ENCODE measurements around the gene EIF2D.
A peak's percentile ranks its signal among the peaks of the same experiment; 100 is the strongest.

The EIF2D gene

GRCh38 chr1:206612129-206612876 lies at the start of gene EIF2D:
Gene EIF2D, minus strand, starts transcription at chr1:206612465. Its CDS starts 123 bp downstream, at chr1:206612342.
- Mint-ChIP-seq H3K27me3 (no peaks in the 10 kb centered on the region), H3K4me1 (ENCODE audit: low read depth) (peaks cover 30% of the 10 kb centered on the region), H3K27ac (peak within 1 kb of the TSS; percentile 93), H3K36me3 (peaks cover 12% of the 10 kb centered on the region), H3K9me3 (ENCODE audit: low read depth) (no peaks in the 10 kb centered on the region), H3K4me3 (peak within 1 kb of the TSS; percentile 98)

- H3K4me3 Mint-ChIP-seq: no peak overlapping the region
- peaks cover 3% of the 10 kb centered on the region for H3K36me3 Mint-ChIP-seq
- no peak overlapping the region for H3K27ac Mint-ChIP-seq
- no peaks in the 10 kb centered on the region for H3K9me3 Mint-ChIP-seq (ENCODE audit: low read depth)
- peaks cover 21% of the 10 kb centered on the region for H3K4me1 Mint-ChIP-seq (ENCODE audit: low read depth)
- peaks cover 17% of the 10 kb centered on the region for H3K27me3 Mint-ChIP-seq
These were observed 49.0 kb upstream of the EIF2D start for GRCh38 chr1:206661161-206661820.

GRCh38 chr1:206660136-206660535 lies 47.9 kb upstream of the EIF2D start:
- H3K36me3 Mint-ChIP-seq: peaks cover 3% of the 10 kb centered on the region
- H3K27me3 Mint-ChIP-seq: peaks cover 17% of the 10 kb centered on the region
- H3K27ac Mint-ChIP-seq: no peak overlapping the region
- H3K4me1 Mint-ChIP-seq (ENCODE audit: low read depth): peaks cover 21% of the 10 kb centered on the region
- H3K9me3 Mint-ChIP-seq (ENCODE audit: low read depth): no peaks in the 10 kb centered on the region
- no peak overlapping the region for H3K4me3 Mint-ChIP-seq

GRCh38 chr1:206658981-206659273 lies 46.7 kb upstream of the EIF2D start:
- H3K9me3 Mint-ChIP-seq (ENCODE audit: low read depth): no peaks in the 10 kb centered on the region
- peaks cover 19% of the 10 kb centered on the region for H3K4me1 Mint-ChIP-seq (ENCODE audit: low read depth)
- no peak overlapping the region for H3K27ac Mint-ChIP-seq
- no peak overlapping the region for H3K4me3 Mint-ChIP-seq
- peaks cover 3% of the 10 kb centered on the region for H3K36me3 Mint-ChIP-seq
- peaks cover 17% of the 10 kb centered on the region for H3K27me3 Mint-ChIP-seq

- H3K27ac Mint-ChIP-seq: no peak overlapping the region
- peaks cover 19% of the 10 kb centered on the region for H3K4me1 Mint-ChIP-seq (ENCODE audit: low read depth)
- H3K9me3 Mint-ChIP-seq (ENCODE audit: low read depth): no peaks in the 10 kb centered on the region
- H3K27me3 Mint-ChIP-seq: peaks cover 16% of the 10 kb centered on the region
- peaks cover 3% of the 10 kb centered on the region for H3K36me3 Mint-ChIP-seq
- peak overlapping the region; percentile 10 for H3K4me3 Mint-ChIP-seq
These were observed 46.2 kb upstream of the EIF2D start for GRCh38 chr1:206658264-206658980.

GRCh38 chr1:206657751-206658150 lies 45.5 kb upstream of the EIF2D start:
- no peaks in the 10 kb centered on the region for H3K9me3 Mint-ChIP-seq (ENCODE audit: low read depth)
- peak overlapping the region; percentile 10 for H3K4me3 Mint-ChIP-seq
- H3K4me1 Mint-ChIP-seq (ENCODE audit: low read depth): peaks cover 17% of the 10 kb centered on the region
- H3K27ac Mint-ChIP-seq: no peak overlapping the region
- peaks cover 13% of the 10 kb centered on the region for H3K27me3 Mint-ChIP-seq
- H3K36me3 Mint-ChIP-seq: peaks cover 3% of the 10 kb centered on the region

GRCh38 chr1:206656936-206657335 lies 44.7 kb upstream of the EIF2D start:
- no peak overlapping the region for H3K27ac Mint-ChIP-seq
- H3K9me3 Mint-ChIP-seq (ENCODE audit: low read depth): no peaks in the 10 kb centered on the region
- no peak overlapping the region for H3K4me3 Mint-ChIP-seq
- peaks cover 3% of the 10 kb centered on the region for H3K36me3 Mint-ChIP-seq
- H3K27me3 Mint-ChIP-seq: peaks cover 12% of the 10 kb centered on the region
- H3K4me1 Mint-ChIP-seq (ENCODE audit: low read depth): peaks cover 12% of the 10 kb centered on the region

- H3K9me3 Mint-ChIP-seq (ENCODE audit: low read depth): no peaks in the 10 kb centered on the region
- peaks cover 3% of the 10 kb centered on the region for H3K36me3 Mint-ChIP-seq
- peaks cover 12% of the 10 kb centered on the region for H3K27me3 Mint-ChIP-seq
These were observed 43.2 kb upstream of the EIF2D start for GRCh38 chr1:206655471-206655882.

GRCh38 chr1:206654828-206655227 lies 42.6 kb upstream of the EIF2D start:
- Mint-ChIP-seq H3K4me1 (ENCODE audit: low read depth) (peaks cover 12% of the 10 kb centered on the region), H3K27me3 (peaks cover 12% of the 10 kb centered on the region), H3K4me3 (no peak overlapping the region), H3K9me3 (ENCODE audit: low read depth) (no peaks in the 10 kb centered on the region), H3K36me3 (peaks cover 3% of the 10 kb centered on the region), H3K27ac (no peak overlapping the region)

More at GRCh38 chr1:206655471-206655882, 43.2 kb upstream of the EIF2D start:
- Mint-ChIP-seq H3K4me3 (no peak overlapping the region), H3K4me1 (ENCODE audit: low read depth) (peaks cover 12% of the 10 kb centered on the region), H3K27ac (no peak overlapping the region)

- Mint-ChIP-seq H3K4me3 (no peak overlapping the region), H3K27me3 (peaks cover 12% of the 10 kb centered on the region), H3K27ac (no peak overlapping the region), H3K36me3 (peaks cover 3% of the 10 kb centered on the region), H3K9me3 (ENCODE audit: low read depth) (no peaks in the 10 kb centered on the region), H3K4me1 (ENCODE audit: low read depth) (peaks cover 12% of the 10 kb centered on the region)
These were observed 41.6 kb upstream of the EIF2D start for GRCh38 chr1:206653715-206654459.

GRCh38 chr1:206651958-206652890 lies 40.0 kb upstream of the EIF2D start:
- peaks cover 3% of the 10 kb centered on the region for H3K27me3 Mint-ChIP-seq
- no peaks in the 10 kb centered on the region for H3K4me1 Mint-ChIP-seq (ENCODE audit: low read depth)
- no peak overlapping the region for H3K4me3 Mint-ChIP-seq
- no peak overlapping the region for H3K27ac Mint-ChIP-seq
- peaks cover 3% of the 10 kb centered on the region for H3K36me3 Mint-ChIP-seq
- no peaks in the 10 kb centered on the region for H3K9me3 Mint-ChIP-seq (ENCODE audit: low read depth)

- Mint-ChIP-seq H3K27me3 (no peaks in the 10 kb centered on the region), H3K27ac (no peak overlapping the region), H3K36me3 (peaks cover 4% of the 10 kb centered on the region), H3K4me3 (no peak overlapping the region), H3K9me3 (ENCODE audit: low read depth) (no peaks in the 10 kb centered on the region), H3K4me1 (ENCODE audit: low read depth) (no peaks in the 10 kb centered on the region)
These were observed 38.7 kb upstream of the EIF2D start for GRCh38 chr1:206651014-206651413.

- H3K27ac Mint-ChIP-seq: no peak overlapping the region
- no peak overlapping the region for H3K4me3 Mint-ChIP-seq
- no peaks in the 10 kb centered on the region for H3K27me3 Mint-ChIP-seq
These were observed 37.1 kb upstream of the EIF2D start for GRCh38 chr1:206649261-206649921.

More at GRCh38 chr1:206649261-206649921, 37.1 kb upstream of the EIF2D start:
- H3K4me1 Mint-ChIP-seq (ENCODE audit: low read depth): no peaks in the 10 kb centered on the region
- H3K36me3 Mint-ChIP-seq: peaks cover 4% of the 10 kb centered on the region
- H3K9me3 Mint-ChIP-seq (ENCODE audit: low read depth): no peaks in the 10 kb centered on the region
